Esophagus squamous epithelium (tissue), 5 donors: ENCODE measurements around the gene MIA2. TPM values are rescaled to one million over a fixed set of nuclear protein-coding genes. Genes with fewer than 3 reads are reported as not detected.
"Not testable (repeated sequence)": the region's sequence is repeated elsewhere in the genome, so short reads cannot be mapped to it uniquely, and the experiment has no call there.

ENCODE experiments used
- DNase-seq: peaks from one replicate; lab custom pipeline; 2025; lab: John Stamatoyannopoulos, UW
- H3K27ac ChIP-seq, 4 donors: fragments of 200-600 bp; sonication (generic); one replicate each; pipeline ENCODE4 v1.5.1; 2016 to 2019; ENCODE audit warnings: mild to moderate bottlenecking in 1 of 4
- H3K27me3 ChIP-seq, 4 donors: fragments of 200-600 bp; sonication (generic); 1 replicate in 3 of 4; 2 replicates in 1 of 4; pipeline versions ENCODE4 v1.5.1 to v1.6.0; 2017 to 2021; ENCODE audit warnings: antibody characterized with exemption in 1 of 4
- H3K36me3 ChIP-seq, 3 donors: fragments of 200-600 bp; sonication (generic); one replicate each; pipeline ENCODE4 v1.5.1; 2016 to 2019
- H3K4me1 ChIP-seq, 3 donors: fragments of 200-600 bp; sonication (generic); one replicate each; pipeline ENCODE4 v1.5.1; 2017 to 2019
- H3K4me3 ChIP-seq, 4 donors: fragments of 200-600 bp; sonication (generic); 1 replicate in 3 of 4; 2 replicates in 1 of 4; pipeline ENCODE4 v1.5.1; 2016 to 2019; ENCODE audit warnings: mild to moderate bottlenecking in 2 of 4, moderate library complexity in 1 of 4
- H3K9me3 ChIP-seq, 3 donors: fragments of 200-600 bp; sonication (generic); one replicate each; pipeline ENCODE4 v1.5.1; 2016 to 2019
- CTCF ChIP-seq, 6 experiments: fragments of 450-650 bp in 4 of 6; fragments of 200-600 bp in 2 of 6; sonication (generic) in 2 of 6; IDR thresholded peaks; one replicate each; pipeline ENCODE4 v1.5.1; 2016 to 2019; ENCODE audit warnings: antibody characterized with exemption in 6 of 6, mild to moderate bottlenecking in 4 of 6, moderate library complexity in 4 of 6
- POLR2A ChIP-seq, 4 donors: fragments of 450-650 bp; IDR thresholded peaks; one replicate each; pipeline ENCODE4 v1.6.1; 2017; ENCODE audit warnings: antibody characterized with exemption in 4 of 4, mild to moderate bottlenecking in 4 of 4, moderate library complexity in 3 of 4
- WGBS, 2 donors: methylation state at CpG; one replicate each; pipeline ENCODE4 v1.1.5; 2018; 5-methylcytosine and 5-hydroxymethylcytosine counted together
- intact Hi-C: fragments of 100-400 bp; cut with DNase I; formaldehyde crosslinking; loops from one replicate; pipeline ENCODE4 v1.15.0; 2022
- total RNA-seq, 4 donors: library from RNA; depleted of rRNA; stranded (reverse); fragments of >200 nt; gene quantifications; one replicate each; pipeline ENCODE4 v1.1.0, GENCODE V29; 2016
- donor health status: DM: yes; HTN: yes; CAD: no.

MIA2 gene
- total RNA-seq, 4 donors from 2014 or later: 33.3 to 50.7 (median 38.7) TPM

GRCh38 chr14:39203659-39204606 is 29.8 kb upstream of the MIA2 start:
- no peak overlapping the region for H3K4me3 ChIP-seq
- WGBS, 2 donors: 48 to 68% methylated on average over 4 to 5 of the region's 5 CpGs
- peaks cover 0 to 20% (median 12%) of the 10 kb centered on the region in 3 donors for H3K4me1 ChIP-seq
- no peaks in the 10 kb centered on the region for H3K9me3 ChIP-seq
- H3K36me3 ChIP-seq: no peaks in the 10 kb centered on the region
- no peaks in the 10 kb centered on the region for H3K27me3 ChIP-seq
- peak overlapping the region; percentile 65 to 85 (median 79) for H3K27ac ChIP-seq
- no peak for DNase-seq
- TF ChIP-seq CTCF (IDR thresholded peaks at IDR 0.05): no peak
- no peak for TF ChIP-seq POLR2A (IDR thresholded peaks at IDR 0.05)
- intact Hi-C loops: no loop called here

GRCh38 chr14:39207430-39207829 is 26.3 kb upstream of the MIA2 start:
- not testable (repeated sequence) for DNase-seq, H3K9me3 ChIP-seq

GRCh38 chr14:39211109-39211741 is 22.5 kb upstream of the MIA2 start:
- H3K9me3 ChIP-seq: no peaks in the 10 kb centered on the region
- no peak overlapping the region for H3K27ac ChIP-seq
- H3K4me3 ChIP-seq: no peak overlapping the region
- DNase-seq: no peak
- H3K36me3 ChIP-seq: no peaks in the 10 kb centered on the region
- H3K4me1 ChIP-seq: no peaks in the 10 kb centered on the region
- H3K27me3 ChIP-seq: no peaks in the 10 kb centered on the region
- intact Hi-C loops: no loop called here
- TF ChIP-seq POLR2A (IDR thresholded peaks at IDR 0.05) (no peak), CTCF (IDR thresholded peaks at IDR 0.05) (no peak)
- 85 to 91% methylated on average over 14 to 15 of the region's 15 CpGs for WGBS, 2 donors

More at GRCh38 chr14:39207430-39207829, 26.3 kb upstream of the MIA2 start:
- intact Hi-C loops, H3K27me3 ChIP-seq, H3K4me3 ChIP-seq, H3K36me3 ChIP-seq, H3K27ac ChIP-seq: not testable (repeated sequence)
- 71 to 84% methylated on average over 2 of the region's 2 CpGs for WGBS, 2 donors
- H3K4me1 ChIP-seq: peaks cover 0 to 20% (median 12%) of the 10 kb centered on the region in 3 donors

GRCh38 chr14:39212034-39212433 is 21.7 kb upstream of the MIA2 start:
- H3K36me3 ChIP-seq: no peaks in the 10 kb centered on the region
- WGBS, 2 donors: 80% methylated on average over 1 of the region's 3 CpGs; no CpG with 5 or more reads in 1 of the 2 donors
- H3K27me3 ChIP-seq: no peaks in the 10 kb centered on the region
- no peaks in the 10 kb centered on the region for H3K9me3 ChIP-seq
- no peak for DNase-seq
- TF ChIP-seq POLR2A (IDR thresholded peaks at IDR 0.05): no peak
- TF ChIP-seq CTCF (IDR thresholded peaks at IDR 0.05): no peak
- H3K4me1 ChIP-seq: peaks cover 0 to 3% (median 0%) of the 10 kb centered on the region in 3 donors
- intact Hi-C loops: no loop called here
- H3K27ac ChIP-seq: no peak overlapping the region
- H3K4me3 ChIP-seq: no peak overlapping the region

- Histone ChIP-seq H3K4me1 (peaks cover 0 to 7% (median 0%) of the 10 kb centered on the region in 3 donors), H3K36me3 (no peaks in the 10 kb centered on the region), H3K9me3 (no peaks in the 10 kb centered on the region), H3K4me3 (no peak overlapping the region), H3K27me3 (no peaks in the 10 kb centered on the region), H3K27ac (no peak overlapping the region)
- intact Hi-C loops: no loop called here
- TF ChIP-seq POLR2A (IDR thresholded peaks at IDR 0.05): no peak
- TF ChIP-seq CTCF (IDR thresholded peaks at IDR 0.05): no peak
- 45 to 80% methylated on average over 1 of the region's 1 CpG for WGBS, 2 donors
- no peak for DNase-seq
Measured at GRCh38 chr14:39212693-39213092, 21.0 kb upstream of the MIA2 start.
